Esophagus (tissue), 2 donors: ENCODE results near the gene EGFL7. TPM values are rescaled to one million over a fixed set of nuclear protein-coding genes. Genes with fewer than 3 reads are reported as not detected.

Experiments used
- H3K27ac ChIP-seq, 2 donors: one replicate each; pipeline ENCODE4 v1.5.1; 2013; ENCODE audit warnings: low read depth in 2 of 2, mild to moderate bottlenecking in 2 of 2, inconsistent platforms in 1 of 2, low read length in 1 of 2, moderate library complexity in 1 of 2
- H3K27me3 ChIP-seq, 2 donors: one replicate each; pipeline ENCODE4 v1.6.1; 2013; ENCODE audit warnings: low read length in 2 of 2, control low read depth in 1 of 2, mild to moderate bottlenecking in 1 of 2; ENCODE audit not compliant: insufficient read depth in 2 of 2, control insufficient read depth in 1 of 2
- H3K36me3 ChIP-seq, 2 donors: one replicate each; pipeline ENCODE4 v1.6.1; 2013; ENCODE audit warnings: low read length in 1 of 2; ENCODE audit not compliant: control insufficient read depth in 2 of 2, insufficient read depth in 2 of 2
- H3K4me1 ChIP-seq, 2 donors: one replicate each; pipeline ENCODE4 v1.6.1; 2013; ENCODE audit warnings: low read length in 1 of 2; ENCODE audit not compliant: control insufficient read depth in 2 of 2, insufficient read depth in 2 of 2
- H3K4me3 ChIP-seq, 2 donors: one replicate each; pipeline ENCODE4 v1.5.1; 2013; ENCODE audit warnings: low read length in 2 of 2, mild to moderate bottlenecking in 2 of 2, low read depth in 1 of 2, moderate library complexity in 1 of 2
- H3K9me3 ChIP-seq, 2 donors: one replicate each; pipeline ENCODE4 v1.6.1; 2013; ENCODE audit warnings: mild to moderate bottlenecking in 2 of 2, low read depth in 1 of 2, low read length in 1 of 2, moderate library complexity in 1 of 2; ENCODE audit not compliant: control insufficient read depth in 2 of 2, insufficient read depth in 1 of 2
- WGBS, 2 donors: extraction: QIAGEN DNeasy Blood & Tissue Kit; methylation state at CpG; one replicate each; pipeline ENCODE4 v1.1.7; 2013; 5-methylcytosine and 5-hydroxymethylcytosine counted together
- polyA plus RNA-seq, 2 donors: library from polyadenylated mRNA; stranded (reverse); fragments of 200-250 nt; gene quantifications; one replicate each; pipeline ENCODE4 v1.2.3, GENCODE V29; 2013
- donor health status: healthy with polysubstance abuse.
- donor health status: Bipolar disorder and iron deficiency.

EGFL7 gene
- polyA plus RNA-seq, 2 donors: 34.5 to 43.2 TPM

- H3K27me3 ChIP-seq: no peaks in the 10 kb centered on the region
- no peak overlapping the region for H3K4me3 ChIP-seq
- no peaks in the 10 kb centered on the region for H3K9me3 ChIP-seq
- H3K36me3 ChIP-seq: peaks cover 14 to 43% of the 10 kb centered on the region in 2 donors
- 44 to 55% methylated on average over 28 to 30 of the region's 30 CpGs for WGBS, 2 donors
- peak overlapping the region in 1 of 2 donors; percentile 23 for H3K27ac ChIP-seq
- peaks cover 9 to 39% of the 10 kb centered on the region in 2 donors for H3K4me1 ChIP-seq
Observed at GRCh38 chr9:136721339-136722092, 58.8 kb downstream of the EGFL7 start.

Other genes with a start within 250 kb of the EGFL7 start
- 10 to 100 TPM in 1 of 2 donors, 1 to 10 TPM in 1; 6.2 to 10.5 TPM for gene INPP5E, start 223.1 kb upstream of the EGFL7 start, polyA plus RNA-seq
- gene SEC16A, start 179.9 kb upstream of the EGFL7 start, polyA plus RNA-seq: 10 to 100 TPM; 24.3 to 32.9 TPM
- gene NOTCH1, start 116.9 kb upstream of the EGFL7 start, polyA plus RNA-seq: 10 to 100 TPM in 1 of 2 donors, 1 to 10 TPM in 1; 9.6 to 19.8 TPM
- 100 to 1,000 TPM in 1 of 2 donors, 10 to 100 TPM in 1; 90.7 to 100 TPM for gene AGPAT2, start 24.5 kb downstream of the EGFL7 start, polyA plus RNA-seq
- 1 to 10 TPM; 1.6 to 2.5 TPM for gene DIPK1B, start 49.7 kb downstream of the EGFL7 start, polyA plus RNA-seq
- 10 to 100 TPM in 1 of 2 donors, 1 to 10 TPM in 1; 5.3 to 14.9 TPM for gene LCN10, start 80.0 kb downstream of the EGFL7 start, polyA plus RNA-seq
- 10 to 100 TPM in 1 of 2 donors, 1 to 10 TPM in 1; 9.0 to 14.4 TPM for gene LCN6, start 85.6 kb downstream of the EGFL7 start, polyA plus RNA-seq
- gene LCN8, start 95.3 kb downstream of the EGFL7 start, polyA plus RNA-seq: not detected
- gene LCN15, start 101.6 kb downstream of the EGFL7 start, polyA plus RNA-seq: not detected
- 100 to 1,000 TPM in 1 of 2 donors, 10 to 100 TPM in 1; 85.2 to 155 TPM for gene TMEM141, start 128.4 kb downstream of the EGFL7 start, polyA plus RNA-seq
- 1 to 10 TPM in 1 of 2 donors, under 1 TPM in 1; 0.32 to 1.1 TPM for gene CCDC183, start 133.4 kb downstream of the EGFL7 start, polyA plus RNA-seq
- gene RABL6, start 145.0 kb downstream of the EGFL7 start, polyA plus RNA-seq: 10 to 100 TPM; 46.5 to 61.7 TPM
- gene AJM1, start 179.6 kb downstream of the EGFL7 start, polyA plus RNA-seq: 1 to 10 TPM; 1.9 to 3.7 TPM
- gene PHPT1, start 186.5 kb downstream of the EGFL7 start, polyA plus RNA-seq: 100 to 1,000 TPM in 1 of 2 donors, 10 to 100 TPM in 1; 83.1 to 101 TPM
- 10 to 100 TPM in 1 of 2 donors, 1 to 10 TPM in 1; 3.9 to 11.5 TPM for gene MAMDC4, start 189.4 kb downstream of the EGFL7 start, polyA plus RNA-seq
- 100 to 1,000 TPM; 445 to 637 TPM for gene EDF1, start 203.4 kb downstream of the EGFL7 start, polyA plus RNA-seq
- 10 to 100 TPM; 11.0 to 16.6 TPM for gene TRAF2, start 223.6 kb downstream of the EGFL7 start, polyA plus RNA-seq